ENCODE measurements around the gene NBPF19.
"Not testable (repeated sequence)": the region's sequence is repeated elsewhere in the genome, so short reads cannot be mapped to it uniquely, and the experiment has no call there.

Gene NBPF19

GRCh38 chr1:149474745-149475144 lies at the start of gene NBPF19:
Gene NBPF19, plus strand, starts transcription at chr1:149475045. Its CDS starts 888 bp downstream, at chr1:149475933.
- not testable (repeated sequence) for DNase-seq (ENCODE audit: low spot score)

GRCh38 chr1:149428317-149428716 lies 46.5 kb upstream of the NBPF19 start:
- DNase-seq (ENCODE audit: low spot score) = not testable (repeated sequence)

- DNase-seq (ENCODE audit: low spot score) = not testable (repeated sequence)
These were observed 29.4 kb upstream of the NBPF19 start for GRCh38 chr1:149445451-149445850.

- DNase-seq (ENCODE audit: low spot score) = not testable (repeated sequence)
These were observed 22.6 kb upstream of the NBPF19 start for GRCh38 chr1:149452196-149452595.

GRCh38 chr1:149452652-149453051 lies 22.2 kb upstream of the NBPF19 start:
- DNase-seq (ENCODE audit: low spot score) = not testable (repeated sequence)

- not testable (repeated sequence) for DNase-seq (ENCODE audit: low spot score)
These were observed 83.5 kb downstream of the NBPF19 start for GRCh38 chr1:149558350-149558825.

- not testable (repeated sequence) for DNase-seq (ENCODE audit: low spot score)
These were observed 87.0 kb downstream of the NBPF19 start for GRCh38 chr1:149561806-149562205.

- DNase-seq (ENCODE audit: low spot score) = not testable (repeated sequence)
These were observed 90.6 kb downstream of the NBPF19 start for GRCh38 chr1:149565485-149565884.

- DNase-seq (ENCODE audit: low spot score) = not testable (repeated sequence)
These were observed 97.9 kb downstream of the NBPF19 start for GRCh38 chr1:149572763-149573162.

- not testable (repeated sequence) for DNase-seq (ENCODE audit: low spot score)
These were observed 110.7 kb downstream of the NBPF19 start for GRCh38 chr1:149585592-149585991.

All from AG20443 (cell line).